ES-I3 (cell line): ENCODE data around the gene CCNL2.
"Not testable (repeated sequence)": the region's sequence is repeated elsewhere in the genome, so short reads cannot be mapped to it uniquely, and the experiment has no call there.

Experiments
- H3K36me3 ChIP-seq: 2 replicates; pipeline ENCODE4 v1.6.1; 2013; ENCODE audit warnings: mild to moderate bottlenecking, low read length, control low read depth, moderate library complexity; ENCODE audit not compliant: insufficient read depth
- H3K4me1 ChIP-seq: 2 replicates; pipeline ENCODE4 v1.6.1; 2013; ENCODE audit warnings: mild to moderate bottlenecking, control low read depth, low read length; ENCODE audit not compliant: insufficient read depth
- H3K9ac ChIP-seq: 2 replicates; pipeline ENCODE4 v1.6.1; 2013; ENCODE audit warnings: low read depth, mild to moderate bottlenecking, low read length, moderate library complexity
- H3K9me3 ChIP-seq: 2 replicates; pipeline ENCODE4 v1.6.1; 2013; ENCODE audit warnings: mild to moderate bottlenecking, low read length, moderate library complexity; ENCODE audit not compliant: control insufficient read depth, insufficient read depth

Gene CCNL2

GRCh38 chr1:1387098-1388077 is 11.7 kb downstream of the CCNL2 start:
- Histone ChIP-seq H3K9ac (no peak overlapping the region), H3K36me3 (peaks cover 48% of the 10 kb centered on the region), H3K9me3 (no peaks in the 10 kb centered on the region), H3K4me1 (no peaks in the 10 kb centered on the region)

DNA sequence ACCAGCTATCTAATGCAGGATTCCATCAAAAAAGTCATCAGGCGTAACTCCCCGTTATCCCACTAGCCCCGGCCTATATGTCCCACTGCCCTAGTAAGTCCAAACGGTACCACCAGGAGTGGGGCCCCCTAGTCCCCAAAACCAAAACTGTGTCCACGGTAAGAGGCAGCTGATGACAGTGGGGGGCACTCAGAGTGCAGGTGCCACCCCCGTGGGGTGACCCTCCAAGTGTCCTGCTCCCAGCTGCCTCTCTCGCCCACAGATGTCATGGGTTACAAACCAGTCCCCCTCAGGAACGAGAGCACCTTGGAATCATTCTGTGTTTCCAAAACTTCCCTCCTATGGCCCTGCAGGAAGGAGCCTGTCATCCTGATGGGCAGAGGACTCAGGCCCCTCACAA is 13.2 kb downstream of the CCNL2 start:
- Histone ChIP-seq H3K9ac (no peak overlapping the region), H3K36me3 (peaks cover 36% of the 10 kb centered on the region), H3K9me3 (no peaks in the 10 kb centered on the region), H3K4me1 (no peaks in the 10 kb centered on the region)

DNA sequence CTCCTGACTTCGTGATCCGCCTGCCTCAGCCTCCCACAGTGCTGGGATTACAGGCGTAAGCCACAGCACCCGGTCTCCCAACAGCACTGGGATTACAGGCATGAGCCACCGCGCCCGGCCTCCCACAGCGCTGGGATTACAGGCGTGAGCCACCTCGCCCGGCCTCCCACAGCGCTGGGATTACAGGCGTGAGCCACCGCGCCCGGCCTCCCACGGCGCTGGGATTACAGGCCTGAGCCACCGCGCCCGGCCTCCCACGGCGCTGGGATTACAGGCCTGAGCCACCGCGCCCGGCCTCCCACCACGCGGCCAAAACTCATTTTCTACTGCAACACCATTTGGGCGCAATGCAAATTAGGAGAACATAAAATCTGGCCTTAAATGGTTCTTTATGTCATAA is 13.8 kb downstream of the CCNL2 start:
- H3K9me3 ChIP-seq, H3K4me1 ChIP-seq, H3K9ac ChIP-seq: not testable (repeated sequence)
- H3K36me3 ChIP-seq = peaks cover 30% of the 10 kb centered on the region

DNA sequence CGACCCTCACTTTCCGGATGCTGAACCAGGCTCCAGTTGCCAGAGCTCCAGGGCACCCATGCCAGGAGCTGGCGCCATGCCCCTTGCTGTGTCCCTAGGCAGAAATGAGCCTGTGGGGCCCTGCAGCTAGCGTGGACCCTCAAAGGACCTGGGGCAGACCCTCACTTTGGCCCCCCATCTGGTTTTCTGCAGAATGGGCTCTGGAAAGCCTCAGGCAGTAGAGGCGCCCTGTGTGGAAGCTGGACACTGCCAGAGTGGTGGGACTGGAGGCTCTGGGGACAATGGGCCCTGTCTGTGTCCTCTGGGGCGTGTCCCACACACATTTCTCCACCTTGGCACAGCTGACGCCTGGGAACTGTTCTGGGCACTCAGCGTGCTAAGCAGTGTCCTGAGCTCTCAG is 17.8 kb downstream of the CCNL2 start:
- 0 out of 2 replicates have a peak, but pooled peaks cover 3% of the 10 kb centered on the region for H3K36me3 ChIP-seq
- H3K9me3 ChIP-seq = no peaks in the 10 kb centered on the region
- no peaks in the 10 kb centered on the region for H3K4me1 ChIP-seq
- H3K9ac ChIP-seq = no peak overlapping the region

DNA sequence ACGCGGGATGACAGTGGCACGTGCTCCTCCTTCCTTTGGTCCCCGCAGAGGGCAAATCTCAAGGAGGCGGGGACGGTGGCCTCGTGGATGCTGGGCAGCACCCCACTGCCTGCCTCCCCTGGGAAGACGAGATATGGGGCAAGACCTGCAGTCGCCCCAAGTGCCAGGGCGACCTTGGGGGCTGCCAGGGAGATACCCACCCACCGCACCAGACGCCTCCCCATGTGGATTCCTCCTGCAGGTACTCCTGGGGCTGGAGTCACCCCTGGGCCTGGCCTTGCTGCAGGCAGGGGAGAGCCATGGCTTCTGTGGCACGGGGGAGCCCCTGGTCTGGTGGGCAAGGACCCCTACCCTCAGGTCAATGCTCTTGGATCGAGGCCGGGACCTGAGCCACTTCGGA is 18.3 kb downstream of the CCNL2 start:
- H3K9me3 ChIP-seq = no peaks in the 10 kb centered on the region
- no peaks in the 10 kb centered on the region for H3K4me1 ChIP-seq
- H3K36me3 ChIP-seq = no peaks in the 10 kb centered on the region
- H3K9ac ChIP-seq = no peak overlapping the region

DNA sequence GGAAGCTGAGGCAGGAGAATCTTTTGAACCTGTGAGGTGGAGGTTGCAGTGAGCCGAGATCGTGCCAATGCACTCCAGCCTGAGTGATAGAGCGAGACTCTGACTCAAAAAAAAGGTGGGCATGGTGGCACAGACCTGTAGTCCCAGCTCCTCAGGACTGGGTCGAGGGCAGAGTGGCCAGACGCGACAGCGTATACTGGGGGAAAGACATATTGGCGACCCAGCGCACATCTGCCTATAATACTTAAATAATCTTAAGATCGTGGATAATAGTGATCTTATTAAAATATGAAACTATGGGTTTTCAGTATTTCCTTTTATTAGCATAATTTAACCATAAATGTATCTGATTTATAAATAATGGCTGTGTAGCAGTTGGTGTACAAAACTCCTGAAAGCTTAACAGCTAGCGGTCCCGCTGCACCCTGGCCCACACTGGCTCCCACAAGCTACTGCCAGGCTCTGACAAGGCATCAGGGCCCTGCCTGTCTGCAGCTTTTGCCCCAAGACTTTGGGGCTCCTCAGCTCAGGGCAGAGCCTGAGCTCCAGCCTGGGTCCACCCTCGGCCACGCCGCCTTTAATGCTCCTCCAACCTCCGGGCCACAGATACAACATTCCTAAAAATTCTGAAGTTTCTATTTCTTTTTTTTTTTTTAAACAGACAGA is 21.5 kb downstream of the CCNL2 start:
- H3K4me1 ChIP-seq = no peaks in the 10 kb centered on the region
- H3K9me3 ChIP-seq = no peaks in the 10 kb centered on the region
- no peak overlapping the region for H3K9ac ChIP-seq
- H3K36me3 ChIP-seq = no peaks in the 10 kb centered on the region

- no peak overlapping the region for H3K9ac ChIP-seq
- H3K9me3 ChIP-seq = no peaks in the 10 kb centered on the region
- no peaks in the 10 kb centered on the region for H3K36me3 ChIP-seq
Observed at GRCh38 chr1:1376551-1377226, 22.4 kb downstream of the CCNL2 start.

DNA sequence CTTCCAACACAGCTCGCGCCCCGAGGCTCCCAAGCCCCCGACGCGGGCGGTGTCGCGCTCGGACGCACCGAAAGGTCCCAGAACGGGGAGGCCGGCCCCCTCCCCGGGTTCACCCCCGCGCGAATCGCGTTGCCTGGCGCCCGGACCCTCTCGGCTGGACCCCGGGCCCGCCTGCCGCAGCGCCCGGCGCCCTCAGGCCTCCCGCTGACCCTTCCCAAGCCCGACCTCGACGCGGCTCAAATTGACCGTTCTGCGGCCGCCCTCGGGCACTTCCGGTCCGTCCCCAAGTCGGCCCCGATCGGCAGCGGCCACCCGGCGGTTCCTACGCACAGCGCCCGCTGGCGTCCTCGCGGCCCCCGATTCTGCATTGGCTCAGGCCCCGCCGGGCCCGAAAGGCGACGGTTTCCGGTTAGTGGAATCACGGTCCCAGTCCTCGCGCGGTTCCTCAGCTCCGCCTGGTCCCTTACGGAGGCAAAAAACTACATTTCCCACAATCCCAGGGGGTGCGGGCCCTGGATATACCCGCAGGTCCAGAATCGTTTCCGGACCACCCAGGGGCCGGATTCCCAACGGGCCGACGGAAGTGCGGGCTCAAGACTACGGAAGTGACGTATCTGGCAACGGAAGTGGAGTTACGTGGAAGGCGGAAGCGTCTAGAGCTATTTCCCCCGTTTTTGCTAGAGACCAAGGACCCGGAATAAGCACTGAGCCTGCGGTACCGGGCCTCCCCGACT is 24.0 kb downstream of the CCNL2 start, which contains the start of gene AURKAIP1:
AURKAIP1 (minus strand) TSS at position 279 of the 734 bp plus-strand sequence. CDS start 451 bp downstream, outside the sequence.
- no peaks in the 10 kb centered on the region for H3K4me1 ChIP-seq
- H3K9ac ChIP-seq = peak within 1 kb of the TSS; percentile 93
- H3K9me3 ChIP-seq = no peaks in the 10 kb centered on the region
- no peaks in the 10 kb centered on the region for H3K36me3 ChIP-seq

More at GRCh38 chr1:1376551-1377226, 22.4 kb downstream of the CCNL2 start:
- no peaks in the 10 kb centered on the region for H3K4me1 ChIP-seq

- Histone ChIP-seq H3K4me1 (no peaks in the 10 kb centered on the region), H3K36me3 (no peaks in the 10 kb centered on the region), H3K9ac (peak overlapping the region; percentile 93), H3K9me3 (no peaks in the 10 kb centered on the region)
Observed at GRCh38 chr1:1374589-1374928, 24.6 kb downstream of the CCNL2 start.

DNA sequence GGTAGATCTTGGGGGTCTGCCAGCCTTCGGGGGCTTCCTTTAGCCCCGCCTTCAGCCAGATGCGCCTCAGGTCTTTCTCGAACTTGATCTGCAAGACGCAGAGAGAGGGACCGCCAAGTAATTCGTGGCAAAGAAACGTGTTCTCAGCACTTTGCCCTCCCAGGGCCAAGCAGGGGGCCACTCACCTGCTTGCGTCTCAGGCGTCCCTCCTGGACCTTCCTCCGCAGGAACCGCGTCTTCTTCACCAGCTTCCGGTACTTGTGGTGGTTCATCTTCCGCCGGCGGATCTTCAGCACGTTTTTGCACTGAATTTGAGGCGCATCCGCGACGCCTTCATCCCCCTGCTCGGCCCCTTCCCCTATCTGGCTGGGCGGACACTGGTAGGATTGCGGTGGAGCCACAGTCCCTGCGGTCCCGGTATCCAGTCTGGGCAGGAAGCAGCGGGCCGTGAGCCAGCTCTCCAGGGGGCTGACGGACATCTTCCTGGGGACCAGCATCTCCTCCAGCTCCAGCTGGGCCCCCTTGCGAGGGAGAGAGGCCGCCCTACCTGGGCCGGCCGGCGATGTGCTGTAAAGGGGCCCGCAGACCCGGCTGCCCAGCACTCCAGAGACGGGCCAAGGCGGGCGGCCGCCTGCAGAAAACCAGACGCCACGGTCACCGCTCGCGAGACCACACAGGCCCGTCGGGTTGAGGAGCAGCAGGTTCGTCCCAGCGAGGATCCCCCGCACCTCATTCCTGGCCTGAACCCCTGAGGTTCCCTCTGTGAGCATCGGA is 25.1 kb downstream of the CCNL2 start:
- Histone ChIP-seq H3K36me3 (no peaks in the 10 kb centered on the region), H3K4me1 (no peaks in the 10 kb centered on the region), H3K9ac (peak overlapping the region; percentile 93), H3K9me3 (no peaks in the 10 kb centered on the region)

- Histone ChIP-seq H3K9me3 (no peaks in the 10 kb centered on the region), H3K9ac (no peak overlapping the region), H3K36me3 (no peaks in the 10 kb centered on the region), H3K4me1 (no peaks in the 10 kb centered on the region)
Observed at GRCh38 chr1:1373051-1373814, 25.9 kb downstream of the CCNL2 start.

GRCh38 chr1:1371746-1372711 is 27.1 kb downstream of the CCNL2 start:
- no peaks in the 10 kb centered on the region; the same call in 1 of the 2 replicates for H3K9me3 ChIP-seq
- H3K36me3 ChIP-seq = no peaks in the 10 kb centered on the region
- H3K9ac ChIP-seq = no peak overlapping the region
- H3K4me1 ChIP-seq = no peaks in the 10 kb centered on the region
